ENCODE results near the gene RASGRF2. TPM values are rescaled to one million over a fixed set of nuclear protein-coding genes. Genes with fewer than 3 reads are reported as not detected.

Gene RASGRF2
- polyA plus RNA-seq, 1 donor from 2014 or later: 0.42 TPM

GRCh38 chr5:80937584-80938356 is 22.4 kb upstream of the RASGRF2 start:
- H3K4me3 ChIP-seq (ENCODE audit: low read length): no peak overlapping the region
- H3K9ac ChIP-seq (ENCODE audit: low read length): no peak overlapping the region
- TF ChIP-seq EP300 (conservative IDR thresholded peaks at IDR 0.05; ENCODE audit: poor library complexity, severe bottlenecking): no peak
- no peak for TF ChIP-seq REST (IDR thresholded peaks at IDR 0.05; ENCODE audit: borderline replicate concordance)
- no peak for TF ChIP-seq TAF1 (IDR thresholded peaks at IDR 0.05; ENCODE audit: low read depth)
- TF ChIP-seq SMC3 (conservative IDR thresholded peaks at IDR 0.05; ENCODE audit: poor library complexity): no peak
- TF ChIP-seq RAD21 (conservative IDR thresholded peaks at IDR 0.05): no peak
- no peak for TF ChIP-seq POLR2AphosphoS5 (IDR thresholded peaks at IDR 0.05)
- no peak for TF ChIP-seq CTCF (IDR thresholded peaks at IDR 0.05; ENCODE audit: poor library complexity, severe bottlenecking)
- no peak for TF ChIP-seq EZH2 (IDR thresholded peaks at IDR 0.05; ENCODE audit: borderline replicate concordance, insufficient read depth, low read length, poor library complexity, severe bottlenecking)
- no peak for TF ChIP-seq MXI1 (conservative IDR thresholded peaks at IDR 0.05; ENCODE audit: poor library complexity, severe bottlenecking)
- H3K9me2 ChIP-seq (ENCODE audit: insufficient read depth, low read length): no peaks in the 10 kb centered on the region
- H3K79me2 ChIP-seq (replicated peaks; ENCODE audit: insufficient read depth, low read length): no peaks in the 10 kb centered on the region
- H3K36me3 ChIP-seq (ENCODE audit: insufficient read depth, low read length): no peaks in the 10 kb centered on the region
- H3K4me2 ChIP-seq (ENCODE audit: low read length): no peak overlapping the region
- H3K9me3 ChIP-seq (ENCODE audit: low read length): no peaks in the 10 kb centered on the region
- no peaks in the 10 kb centered on the region for H4K20me1 ChIP-seq (ENCODE audit: insufficient read depth)
- no peak overlapping the region for H2AFZ ChIP-seq (ENCODE audit: low read depth, low read length)
- H3K27me3 ChIP-seq (ENCODE audit: insufficient read depth, low read depth, low read length): no peaks in the 10 kb centered on the region
- H3F3A ChIP-seq (ENCODE audit: insufficient read depth, low read length, poor library complexity, severe bottlenecking): no peaks in the 10 kb centered on the region
- no peak overlapping the region for H3K27ac ChIP-seq (ENCODE audit: low read length)

GRCh38 chr5:80941496-80941895 is 18.7 kb upstream of the RASGRF2 start:
- Histone ChIP-seq H3K4me3 (ENCODE audit: low read length) (no peak overlapping the region), H3K9ac (ENCODE audit: low read length) (no peak overlapping the region), H3K9me2 (ENCODE audit: insufficient read depth, low read length) (no peaks in the 10 kb centered on the region), H3F3A (ENCODE audit: insufficient read depth, low read length, poor library complexity, severe bottlenecking) (no peaks in the 10 kb centered on the region), H3K27ac (ENCODE audit: low read length) (no peak overlapping the region), H3K79me2 (replicated peaks; ENCODE audit: insufficient read depth, low read length) (no peaks in the 10 kb centered on the region), H4K20me1 (ENCODE audit: insufficient read depth) (no peaks in the 10 kb centered on the region), H3K36me3 (ENCODE audit: insufficient read depth, low read length) (no peaks in the 10 kb centered on the region), H3K4me2 (ENCODE audit: low read length) (no peak overlapping the region), H3K9me3 (ENCODE audit: low read length) (no peaks in the 10 kb centered on the region), H2AFZ (ENCODE audit: low read depth, low read length) (no peak overlapping the region), H3K27me3 (ENCODE audit: insufficient read depth, low read depth, low read length) (no peaks in the 10 kb centered on the region)
- TF ChIP-seq TAF1 (IDR thresholded peaks at IDR 0.05; ENCODE audit: low read depth): no peak
